ENCODE measurements around the gene MATK.

DNA sequence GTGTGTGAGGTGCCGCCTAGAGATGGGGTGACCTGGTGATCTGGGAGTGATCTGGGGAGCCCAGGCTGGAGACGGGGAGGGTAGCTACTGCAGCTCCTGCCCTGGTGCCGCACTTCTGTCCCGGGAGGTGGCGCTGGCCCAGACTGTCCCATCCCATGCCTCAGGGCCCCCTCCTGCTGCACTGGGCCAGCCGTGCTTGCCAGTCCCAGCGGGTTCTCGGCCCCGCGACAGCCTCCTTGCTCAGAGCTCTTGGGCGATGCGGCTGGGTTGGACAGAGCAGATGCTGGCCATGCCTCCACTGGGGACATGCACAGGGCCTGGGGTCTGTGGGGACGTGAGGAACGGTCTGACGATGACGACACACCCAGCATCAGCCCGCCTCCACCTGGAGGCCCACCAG lies 16.7 kb downstream of the MATK start:
- TF ChIP-seq, protein P1, sequence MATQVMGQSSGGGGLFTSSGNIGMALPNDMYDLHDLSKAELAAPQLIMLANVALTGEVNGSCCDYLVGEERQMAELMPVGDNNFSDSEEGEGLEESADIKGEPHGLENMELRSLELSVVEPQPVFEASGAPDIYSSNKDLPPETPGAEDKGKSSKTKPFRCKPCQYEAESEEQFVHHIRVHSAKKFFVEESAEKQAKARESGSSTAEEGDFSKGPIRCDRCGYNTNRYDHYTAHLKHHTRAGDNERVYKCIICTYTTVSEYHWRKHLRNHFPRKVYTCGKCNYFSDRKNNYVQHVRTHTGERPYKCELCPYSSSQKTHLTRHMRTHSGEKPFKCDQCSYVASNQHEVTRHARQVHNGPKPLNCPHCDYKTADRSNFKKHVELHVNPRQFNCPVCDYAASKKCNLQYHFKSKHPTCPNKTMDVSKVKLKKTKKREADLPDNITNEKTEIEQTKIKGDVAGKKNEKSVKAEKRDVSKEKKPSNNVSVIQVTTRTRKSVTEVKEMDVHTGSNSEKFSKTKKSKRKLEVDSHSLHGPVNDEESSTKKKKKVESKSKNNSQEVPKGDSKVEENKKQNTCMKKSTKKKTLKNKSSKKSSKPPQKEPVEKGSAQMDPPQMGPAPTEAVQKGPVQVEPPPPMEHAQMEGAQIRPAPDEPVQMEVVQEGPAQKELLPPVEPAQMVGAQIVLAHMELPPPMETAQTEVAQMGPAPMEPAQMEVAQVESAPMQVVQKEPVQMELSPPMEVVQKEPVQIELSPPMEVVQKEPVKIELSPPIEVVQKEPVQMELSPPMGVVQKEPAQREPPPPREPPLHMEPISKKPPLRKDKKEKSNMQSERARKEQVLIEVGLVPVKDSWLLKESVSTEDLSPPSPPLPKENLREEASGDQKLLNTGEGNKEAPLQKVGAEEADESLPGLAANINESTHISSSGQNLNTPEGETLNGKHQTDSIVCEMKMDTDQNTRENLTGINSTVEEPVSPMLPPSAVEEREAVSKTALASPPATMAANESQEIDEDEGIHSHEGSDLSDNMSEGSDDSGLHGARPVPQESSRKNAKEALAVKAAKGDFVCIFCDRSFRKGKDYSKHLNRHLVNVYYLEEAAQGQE (IDR thresholded peaks at IDR 0.05; ENCODE audit: insufficient read depth in 1 of 2, low read depth in 2 of 2, low read length in 2 of 2): no peak
- TF ChIP-seq POLR2AphosphoS5 (IDR thresholded peaks at IDR 0.05; ENCODE audit: low read depth, low read length) (no peak), TAF1 (IDR thresholded peaks at IDR 0.05; ENCODE audit: borderline replicate concordance, insufficient read depth, low read length) (no peak), SIN3A (IDR thresholded peaks at IDR 0.05; ENCODE audit: borderline replicate concordance, insufficient read depth, low read length) (no peak), FOXP2 (optimal IDR thresholded peaks at IDR 0.05; ENCODE audit: borderline replicate concordance, extremely low read depth, extremely low read length, insufficient read depth) (no peak)

Measured in PFSK-1 (cell line).